PC-3 (cell line): Measurements from ENCODE around the gene RAPGEF4. TPM values are rescaled to one million over a fixed set of nuclear protein-coding genes. Genes with fewer than 3 reads are reported as not detected.

Experiments used
- ATAC-seq: fragments of 200-7000 bp; cut with Tn5 transposase; 2 replicates; pipeline ENCODE4 v1.9.1; 2020; ENCODE audit warnings: mild to moderate bottlenecking, moderate library complexity
- BruUV-seq: library from RNA; stranded (reverse); fragments of 400-500 nt; replicated peaks from 2 replicates; lab custom pipeline; 2021; lab: Mats Ljungman, UMichigan
- CTCF ChIA-PET: fragments of 300-600 bp; sonication (Branson Sonifier 250); formaldehyde crosslinking; loops from one replicate; lab custom pipeline; 2022; ENCODE audit warnings: antibody characterized with exemption; lab: Charles Lee
- POLR2A ChIA-PET: fragments of 300-600 bp; sonication (Branson Sonifier 250); formaldehyde crosslinking; loops from one replicate; lab custom pipeline; 2022; ENCODE audit warnings: antibody characterized with exemption; ENCODE audit not compliant: unreplicated experiment; lab: Charles Lee
- DNase-seq: peaks from one replicate; pipeline ENCODE4 v3.0.0-alpha.2; 2015
- H2AFZ ChIP-seq: fragments of 300-600 bp; sonication (generic); 2 replicates; pipeline ENCODE4 v1.6.0; 2016; ENCODE audit warnings: antibody characterized with exemption, low read length
- H3F3A ChIP-seq: fragments of 300-600 bp; sonication (generic); one replicate; pipeline ENCODE4 v1.6.0; 2017; ENCODE audit warnings: antibody characterized with exemption, low read length, control low read depth, mild to moderate bottlenecking; ENCODE audit not compliant: unreplicated experiment
- H3K27ac ChIP-seq: fragments of 300-600 bp; sonication (generic); 2 replicates; pipeline ENCODE4 v1.5.1; 2016; ENCODE audit warnings: mild to moderate bottlenecking, low read length
- H3K27me3 ChIP-seq: fragments of 300-600 bp; sonication (generic); 2 replicates; pipeline ENCODE4 v1.6.1; 2016; ENCODE audit warnings: low read length, mixed read lengths
- H3K36me3 ChIP-seq: fragments of 300-600 bp; sonication (generic); 2 replicates; pipeline ENCODE4 v1.6.1; 2016; ENCODE audit warnings: low read depth, mixed run types, low read length, mixed read lengths
- H3K4me1 ChIP-seq: fragments of 300-600 bp; sonication (generic); 2 replicates; pipeline ENCODE4 v1.5.1; 2016; ENCODE audit warnings: low read length; ENCODE audit not compliant: insufficient read depth
- H3K4me2 ChIP-seq: fragments of 300-600 bp; sonication (generic); 2 replicates; pipeline ENCODE4 v1.6.0; 2016; ENCODE audit warnings: low read length
- H3K4me3 ChIP-seq: fragments of 300-600 bp; sonication (generic); 2 replicates; pipeline ENCODE4 v1.5.1; 2016; ENCODE audit warnings: mild to moderate bottlenecking, low read length, mixed read lengths
- H3K79me2 ChIP-seq: fragments of 300-600 bp; sonication (generic); 2 replicates; pipeline ENCODE4 v1.6.1; 2017; ENCODE audit warnings: low read length, mixed read lengths
- H3K9ac ChIP-seq: fragments of 300-600 bp; sonication (generic); 2 replicates; pipeline ENCODE4 v1.6.0; 2016; ENCODE audit warnings: mild to moderate bottlenecking, low read length
- H3K9me2 ChIP-seq: fragments of 300-600 bp; sonication (generic); replicated peaks from 2 replicates; pipeline ENCODE4 v1.6.1; 2016; ENCODE audit warnings: mixed run types, low read length, mixed read lengths
- H3K9me3 ChIP-seq: fragments of 300-600 bp; sonication (generic); 2 replicates; pipeline ENCODE4 v1.6.1; 2016; ENCODE audit warnings: low read length, mixed read lengths
- H4K20me1 ChIP-seq: fragments of 300-600 bp; sonication (generic); 2 replicates; pipeline ENCODE4 v1.6.1; 2016; ENCODE audit warnings: low read length, mixed read lengths
- EZH2 ChIP-seq: fragments of 300-600 bp; sonication (generic); IDR thresholded peaks from one replicate; pipeline ENCODE4 v1.6.1; 2017; ENCODE audit warnings: antibody characterized with exemption, mild to moderate bottlenecking, low read length; ENCODE audit not compliant: unreplicated experiment
- EZH2phosphoT487 ChIP-seq: fragments of 300-600 bp; sonication (generic); IDR thresholded peaks from 2 replicates; pipeline ENCODE4 v1.6.1; 2018; ENCODE audit warnings: mild to moderate bottlenecking, antibody characterized with exemption, low read length, borderline replicate concordance
- intact Hi-C: fragments of 100-400 bp; cut with micrococcal nuclease; formaldehyde crosslinking; loops from 2 replicates; pipeline ENCODE4 v1.9.0; 2023
- total RNA-seq: library from RNA; depleted of rRNA; stranded (reverse); fragments of >200 nt; gene quantifications from 2 replicates; pipeline ENCODE4 v1.2.3, GENCODE V29; 2014
- TF ChIP-seq, protein P1 (sequence below): fragments of 300-600 bp; sonication (generic); conservative IDR thresholded peaks from 2 replicates; pipeline ENCODE4 v1.5.1; 2017; ENCODE audit warnings: antibody characterized with exemption, low read depth, mild to moderate bottlenecking, low read length

RAPGEF4 gene
- total RNA-seq, 1 experiment from 2014 or later, result 0.87 TPM

DNA sequence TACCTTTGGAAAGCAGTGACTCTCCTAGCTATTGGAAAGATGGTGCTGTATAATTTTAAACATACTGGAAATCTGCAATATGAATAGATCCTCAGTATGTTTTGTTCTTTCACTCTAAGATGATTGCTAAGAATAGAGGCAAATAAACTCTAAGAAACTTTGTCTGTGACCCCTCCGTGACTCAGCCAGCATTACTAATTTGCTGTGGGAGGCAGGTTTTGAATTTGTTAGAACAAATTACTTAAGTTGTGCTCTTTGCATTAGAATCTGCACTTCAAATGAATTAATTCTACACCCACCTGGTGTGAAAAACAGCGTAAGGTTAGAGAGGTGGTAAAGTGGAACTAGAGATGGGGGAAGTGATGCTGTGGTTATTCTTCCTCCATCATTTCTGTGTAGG, 142.2 kb downstream of the RAPGEF4 start:
- DNase-seq, result peak; percentile 25
- Histone ChIP-seq H3K4me1 (no peaks in the 10 kb centered on the region), H3K27ac (no peak overlapping the region), H3K79me2 (no peaks in the 10 kb centered on the region), H3K9me3 (no peaks in the 10 kb centered on the region), H3K4me2 (no peak overlapping the region), H3K9ac (no peak overlapping the region), H3K27me3 (no peaks in the 10 kb centered on the region; the same call in 1 of the 2 replicates), H3K4me3 (no peak overlapping the region), H4K20me1 (no peaks in the 10 kb centered on the region), H2AFZ (no peak overlapping the region), H3K36me3 (no peaks in the 10 kb centered on the region), H3F3A (no peaks in the 10 kb centered on the region), H3K9me2 (no peaks in the 10 kb centered on the region)
- ATAC-seq, result no peak
- ChIA-PET CTCF (no interaction called here), POLR2A (no interaction called here)
- no TSS peak for BruUV-seq
- TF ChIP-seq EZH2phosphoT487, result no peak
- TF ChIP-seq, protein P1, sequence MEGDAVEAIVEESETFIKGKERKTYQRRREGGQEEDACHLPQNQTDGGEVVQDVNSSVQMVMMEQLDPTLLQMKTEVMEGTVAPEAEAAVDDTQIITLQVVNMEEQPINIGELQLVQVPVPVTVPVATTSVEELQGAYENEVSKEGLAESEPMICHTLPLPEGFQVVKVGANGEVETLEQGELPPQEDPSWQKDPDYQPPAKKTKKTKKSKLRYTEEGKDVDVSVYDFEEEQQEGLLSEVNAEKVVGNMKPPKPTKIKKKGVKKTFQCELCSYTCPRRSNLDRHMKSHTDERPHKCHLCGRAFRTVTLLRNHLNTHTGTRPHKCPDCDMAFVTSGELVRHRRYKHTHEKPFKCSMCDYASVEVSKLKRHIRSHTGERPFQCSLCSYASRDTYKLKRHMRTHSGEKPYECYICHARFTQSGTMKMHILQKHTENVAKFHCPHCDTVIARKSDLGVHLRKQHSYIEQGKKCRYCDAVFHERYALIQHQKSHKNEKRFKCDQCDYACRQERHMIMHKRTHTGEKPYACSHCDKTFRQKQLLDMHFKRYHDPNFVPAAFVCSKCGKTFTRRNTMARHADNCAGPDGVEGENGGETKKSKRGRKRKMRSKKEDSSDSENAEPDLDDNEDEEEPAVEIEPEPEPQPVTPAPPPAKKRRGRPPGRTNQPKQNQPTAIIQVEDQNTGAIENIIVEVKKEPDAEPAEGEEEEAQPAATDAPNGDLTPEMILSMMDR, result no peak
- no peak for TF ChIP-seq EZH2
- intact Hi-C loops, result no loop called here

- Histone ChIP-seq H3K9ac (no peak overlapping the region), H3K4me3 (no peak overlapping the region), H2AFZ (no peak overlapping the region), H3K9me3 (no peaks in the 10 kb centered on the region), H4K20me1 (no peaks in the 10 kb centered on the region), H3K36me3 (no peaks in the 10 kb centered on the region), H3K27me3 (no peaks in the 10 kb centered on the region; the same call in 1 of the 2 replicates), H3K27ac (no peak overlapping the region), H3K9me2 (no peaks in the 10 kb centered on the region), H3K4me2 (no peak overlapping the region), H3F3A (no peaks in the 10 kb centered on the region), H3K79me2 (no peaks in the 10 kb centered on the region), H3K4me1 (no peaks in the 10 kb centered on the region)
- no TSS peak for BruUV-seq
- POLR2A ChIA-PET, result no interaction called here
- TF ChIP-seq, protein P1, result no peak
- TF ChIP-seq EZH2 (no peak), EZH2phosphoT487 (no peak)
- CTCF ChIA-PET, result no interaction called here
- DNase-seq (no peak), ATAC-seq (no peak)
- intact Hi-C loops, result no loop called here
Measured at GRCh38 chr2:172878260-172878659, 142.6 kb downstream of the RAPGEF4 start.

- no peaks in the 10 kb centered on the region for H3K27me3 ChIP-seq
- H3K9me2 ChIP-seq, result no peaks in the 10 kb centered on the region
- no TSS peak for BruUV-seq
Measured at GRCh38 chr2:172884336-172884735, 148.7 kb downstream of the RAPGEF4 start.

More at GRCh38 chr2:172884336-172884735, 148.7 kb downstream of the RAPGEF4 start:
- Histone ChIP-seq H4K20me1 (no peaks in the 10 kb centered on the region), H3K36me3 (no peaks in the 10 kb centered on the region), H3F3A (no peaks in the 10 kb centered on the region), H3K79me2 (no peaks in the 10 kb centered on the region), H2AFZ (no peak overlapping the region), H3K4me3 (no peak overlapping the region), H3K27ac (no peak overlapping the region), H3K4me1 (no peaks in the 10 kb centered on the region), H3K9me3 (no peaks in the 10 kb centered on the region), H3K4me2 (no peak overlapping the region), H3K9ac (no peak overlapping the region)
- TF ChIP-seq, protein P1, result no peak
- no peak for ATAC-seq
- intact Hi-C loops, result no loop called here
- POLR2A ChIA-PET, result no interaction called here
- no peak for DNase-seq
- CTCF ChIA-PET, result no interaction called here
